ENCODE results near the gene GLOD5. TPM values are rescaled to one million over a fixed set of nuclear protein-coding genes. Genes with fewer than 3 reads are reported as not detected.

GLOD5 gene
- total and polyA plus RNA-seq, 2 experiments from 2014 or later: not detected

- H3K9me3 ChIP-seq (ENCODE audit: low read depth): no peaks in the 10 kb centered on the region
- TF ChIP-seq CTCF (IDR thresholded peaks at IDR 0.05; ENCODE audit: low read depth, low read length): no peak
- DNase-seq (ENCODE audit: low read depth in 1 of 2, low spot score in 1 of 2): no peak
These were observed 15.4 kb downstream of the GLOD5 start for GRCh38 chrX:48776818-48777439.

GRCh38 chrX:48779399-48779798 is 17.9 kb downstream of the GLOD5 start:
- no peak overlapping the region for H3K27ac ChIP-seq
- no peaks in the 10 kb centered on the region for H3K4me1 ChIP-seq (ENCODE audit: low read depth)
- DNase-seq (ENCODE audit: low read depth in 1 of 2, low spot score in 1 of 2): no peak
- no peak for TF ChIP-seq CTCF (IDR thresholded peaks at IDR 0.05; ENCODE audit: low read depth, low read length)
- no peak overlapping the region for H3K4me3 ChIP-seq
- H3K9me3 ChIP-seq (ENCODE audit: low read depth): no peaks in the 10 kb centered on the region
- H3K36me3 ChIP-seq: no peaks in the 10 kb centered on the region
- H3K27me3 ChIP-seq: no peaks in the 10 kb centered on the region

More at GRCh38 chrX:48776818-48777439, 15.4 kb downstream of the GLOD5 start:
- H3K4me3 ChIP-seq: no peak overlapping the region
- H3K27me3 ChIP-seq: no peaks in the 10 kb centered on the region
- H3K4me1 ChIP-seq (ENCODE audit: low read depth): no peaks in the 10 kb centered on the region
- H3K27ac ChIP-seq: no peak overlapping the region
- H3K36me3 ChIP-seq: no peaks in the 10 kb centered on the region

DNA sequence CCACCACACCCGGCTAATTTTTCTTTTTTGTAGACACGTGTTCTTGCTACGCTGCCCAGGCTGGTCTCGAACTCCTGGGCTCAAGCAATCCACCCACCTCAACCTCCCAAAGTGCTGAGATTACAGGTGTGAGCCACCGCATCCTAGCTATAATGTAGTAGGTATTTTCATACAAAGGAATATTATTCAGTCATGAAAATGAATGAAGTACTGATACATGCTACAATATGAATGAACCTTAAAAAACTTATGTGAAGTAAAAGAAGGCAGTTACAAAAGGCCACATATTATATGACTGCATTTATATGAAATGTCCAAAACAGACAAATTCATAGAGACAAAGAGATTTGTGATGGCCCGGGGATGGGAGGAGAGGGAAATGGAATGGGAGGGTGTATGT is 20.2 kb downstream of the GLOD5 start:
- DNase-seq (ENCODE audit: low read depth in 1 of 2, low spot score in 1 of 2): no peak
- Histone ChIP-seq H3K9me3 (ENCODE audit: low read depth) (no peaks in the 10 kb centered on the region), H3K4me3 (no peak overlapping the region), H3K27ac (no peak overlapping the region), H3K27me3 (no peaks in the 10 kb centered on the region), H3K36me3 (no peaks in the 10 kb centered on the region), H3K4me1 (ENCODE audit: low read depth) (no peaks in the 10 kb centered on the region)
- TF ChIP-seq CTCF (IDR thresholded peaks at IDR 0.05; ENCODE audit: low read depth, low read length): no peak

DNA sequence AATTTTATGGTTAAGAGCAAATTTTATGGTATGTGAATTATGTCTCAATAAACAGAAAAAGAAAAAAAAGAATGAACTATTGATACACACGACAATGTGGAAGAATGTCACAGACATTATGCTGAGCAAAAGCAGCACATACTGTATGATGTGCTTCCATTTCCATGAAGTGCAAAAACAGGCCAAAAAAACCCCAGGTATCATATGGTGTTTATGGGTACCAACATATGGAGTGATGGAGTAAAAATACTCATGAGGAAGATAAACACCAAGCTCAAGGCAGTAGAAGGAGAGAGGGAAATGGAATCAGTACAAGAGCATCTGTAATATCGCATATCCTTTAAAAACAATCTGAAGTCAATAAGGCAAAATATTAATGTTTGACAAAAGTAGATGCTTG is 20.7 kb downstream of the GLOD5 start:
- no peak for TF ChIP-seq CTCF (IDR thresholded peaks at IDR 0.05; ENCODE audit: low read depth, low read length)
- H3K4me1 ChIP-seq (ENCODE audit: low read depth): no peaks in the 10 kb centered on the region
- H3K9me3 ChIP-seq (ENCODE audit: low read depth): no peaks in the 10 kb centered on the region
- no peak overlapping the region for H3K27ac ChIP-seq
- DNase-seq (ENCODE audit: low read depth in 1 of 2, low spot score in 1 of 2): no peak
- H3K27me3 ChIP-seq: no peaks in the 10 kb centered on the region
- no peaks in the 10 kb centered on the region for H3K36me3 ChIP-seq
- no peak overlapping the region for H3K4me3 ChIP-seq

DNA sequence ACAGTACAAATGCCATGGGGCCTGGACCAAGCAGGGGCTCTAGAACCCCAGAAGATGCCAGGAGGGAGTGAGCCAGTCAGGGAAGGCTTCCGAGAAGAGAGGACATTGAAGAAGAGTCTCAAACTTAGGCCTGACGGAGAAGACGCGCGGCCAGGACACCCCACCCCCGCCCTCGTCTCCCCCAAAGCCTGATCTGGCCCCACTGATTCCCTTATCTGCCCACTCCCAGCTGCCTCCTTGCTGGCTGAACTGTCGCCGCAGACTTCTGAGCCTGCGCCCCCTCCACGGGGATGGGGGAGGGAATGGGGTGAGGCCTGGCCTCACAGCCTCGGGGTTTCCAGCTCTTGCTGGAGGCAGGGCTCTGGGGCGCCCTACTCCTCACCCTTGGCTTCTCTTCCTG is 21.2 kb downstream of the GLOD5 start:
- Histone ChIP-seq H3K9me3 (ENCODE audit: low read depth) (no peaks in the 10 kb centered on the region), H3K27me3 (no peaks in the 10 kb centered on the region), H3K4me3 (no peak overlapping the region), H3K27ac (no peak overlapping the region), H3K36me3 (no peaks in the 10 kb centered on the region), H3K4me1 (ENCODE audit: low read depth) (no peaks in the 10 kb centered on the region)
- no peak for TF ChIP-seq CTCF (IDR thresholded peaks at IDR 0.05; ENCODE audit: low read depth, low read length)
- no peak for DNase-seq (ENCODE audit: low read depth in 1 of 2, low spot score in 1 of 2)
